ENCODE measurements around the gene CSPG5. TPM values are rescaled to one million over a fixed set of nuclear protein-coding genes. Genes with fewer than 3 reads are reported as not detected.

Gene CSPG5
- total RNA-seq = 1.1 and 1.7 TPM in 2 replicates

DNA sequence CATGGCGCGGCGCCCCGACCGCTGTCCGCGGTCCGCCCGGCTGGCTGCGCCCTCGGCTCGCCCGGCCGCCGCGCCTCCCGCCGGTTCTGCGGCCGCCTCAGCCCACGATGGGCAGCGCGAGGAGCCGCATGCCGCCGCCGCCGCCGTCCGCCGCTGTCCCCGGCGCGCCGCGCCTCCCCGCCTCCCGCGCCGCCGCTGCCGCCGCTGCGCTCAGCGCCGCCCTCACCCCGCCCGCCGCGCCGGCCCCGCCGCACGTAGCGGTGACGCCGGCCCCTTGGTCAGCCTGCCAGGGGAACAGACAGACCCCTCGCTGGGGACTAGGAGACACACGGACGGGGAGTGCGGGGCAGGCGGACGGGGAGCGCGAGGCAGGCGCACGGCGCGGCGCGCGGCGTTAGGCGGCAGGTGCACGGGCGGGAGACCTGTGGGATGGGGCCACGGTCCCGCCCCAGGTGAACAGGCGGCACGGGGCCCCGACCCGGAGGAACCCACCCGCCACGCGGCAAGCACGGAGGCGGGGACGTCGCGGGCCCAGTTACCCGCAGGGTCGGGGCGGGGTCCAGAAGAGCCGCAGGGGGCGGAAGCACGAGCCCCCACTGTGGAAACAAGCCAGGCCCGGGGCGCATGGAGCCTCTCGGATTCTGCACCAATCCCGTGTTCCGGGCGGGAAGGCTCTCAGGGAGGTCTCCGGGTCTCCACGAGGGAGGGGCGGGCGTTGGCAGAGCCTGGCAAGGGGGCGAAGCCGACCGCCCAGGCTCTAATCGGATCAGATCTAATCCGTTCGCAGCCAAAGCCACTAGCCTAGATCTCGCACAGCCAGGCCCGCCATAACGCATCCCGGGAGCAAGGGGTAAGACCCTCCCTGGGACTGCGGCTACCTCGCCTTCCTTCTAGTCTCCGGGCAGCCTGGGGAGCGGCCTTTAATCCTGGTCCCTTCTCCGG, at the start of gene CSPG5:
Gene CSPG5, minus strand, starts transcription at position 175 of the 942 bp plus-strand sequence. Its CDS starts 172 bp downstream, at position 3.
- no peaks in the 10 kb centered on the region for H3K4me1 Mint-ChIP-seq (ENCODE audit: low read depth)
- H3K36me3 Mint-ChIP-seq (ENCODE audit: low read depth) = no peaks in the 10 kb centered on the region
- no peak within 1 kb of the TSS for H3K27ac Mint-ChIP-seq
- intact Hi-C loops (cut with micrococcal nuclease) = no loop called here
- H3K9me3 Mint-ChIP-seq = no peaks in the 10 kb centered on the region
- peaks cover 31% of the 10 kb centered on the region for H3K27me3 Mint-ChIP-seq (ENCODE audit: low read depth)
- DNase-seq (ENCODE audit: low spot score) = peak; percentile 24
- peak within 1 kb of the TSS; percentile 67 for H3K4me3 Mint-ChIP-seq (ENCODE audit: low read depth)

DNA sequence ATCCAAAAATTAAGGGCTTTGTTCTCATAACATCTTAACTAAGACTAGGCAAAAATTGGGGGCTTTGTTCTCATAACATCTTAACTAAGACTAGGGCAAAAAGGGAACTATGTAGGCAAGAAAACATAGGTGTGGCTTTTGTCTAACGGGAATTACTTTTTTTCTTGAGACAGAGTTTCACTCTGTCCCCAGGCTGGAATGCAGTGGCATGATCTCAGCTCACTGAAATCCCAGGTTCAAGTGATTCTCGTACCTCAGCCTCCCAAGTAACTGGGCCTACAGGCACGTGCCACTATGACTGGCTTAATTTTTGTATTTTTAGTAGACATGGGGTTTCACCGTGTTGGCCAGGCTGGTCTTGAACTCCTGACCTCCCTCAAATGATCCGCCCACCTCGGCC, 49.8 kb upstream of the CSPG5 start:
- Mint-ChIP-seq H3K4me3 (ENCODE audit: low read depth) (no peak overlapping the region), H3K36me3 (ENCODE audit: low read depth) (peaks cover 64% of the 10 kb centered on the region), H3K27ac (no peak overlapping the region), H3K27me3 (ENCODE audit: low read depth) (no peaks in the 10 kb centered on the region), H3K4me1 (ENCODE audit: low read depth) (no peaks in the 10 kb centered on the region), H3K9me3 (no peaks in the 10 kb centered on the region)
- DNase-seq (ENCODE audit: low spot score) = no peak
- intact Hi-C loops (cut with micrococcal nuclease) = no loop called here

DNA sequence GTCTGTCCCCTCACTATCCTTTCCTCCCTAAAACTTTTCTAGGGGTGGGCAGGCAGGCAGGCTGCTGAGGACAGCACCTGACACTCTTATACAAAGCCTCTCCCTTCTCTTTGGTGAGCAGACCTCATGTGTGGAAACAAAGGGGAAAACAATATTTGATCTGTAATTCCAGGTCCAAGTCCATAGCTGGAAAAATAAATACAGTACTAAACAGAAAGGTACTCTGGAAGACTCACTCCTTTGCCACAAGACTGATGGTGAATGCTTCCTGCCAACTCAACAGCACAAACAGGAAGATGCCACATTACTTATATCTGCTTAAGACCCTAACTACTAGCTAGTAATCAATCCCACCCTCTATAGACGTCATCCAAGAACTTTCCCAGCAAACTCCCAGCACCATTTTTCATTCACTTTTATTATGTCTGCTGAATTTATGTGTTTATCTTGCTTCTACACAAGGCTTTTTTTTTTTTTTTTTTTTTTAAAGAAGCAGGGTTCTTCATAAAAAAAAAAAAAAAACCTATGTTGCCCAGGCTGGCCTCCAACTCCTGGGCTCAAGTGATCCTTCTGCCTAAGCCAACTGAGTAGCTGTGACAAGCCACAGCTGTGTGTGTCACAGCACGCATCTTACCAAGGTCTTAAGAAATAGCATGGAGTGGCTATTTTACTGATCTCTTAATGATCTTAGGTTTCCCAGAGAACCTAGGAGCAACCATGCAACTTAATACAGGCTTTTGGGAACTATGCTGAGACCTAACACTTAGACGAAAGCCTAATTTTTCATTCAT, 44.2 kb upstream of the CSPG5 start:
- H3K27me3 Mint-ChIP-seq (ENCODE audit: low read depth) = no peaks in the 10 kb centered on the region
- H3K4me1 Mint-ChIP-seq (ENCODE audit: low read depth) = peaks cover under 1% of the 10 kb centered on the region
- intact Hi-C loops (cut with micrococcal nuclease) = no loop called here
- DNase-seq (ENCODE audit: low spot score) = no peak
- peak overlapping the region; percentile 30 for H3K27ac Mint-ChIP-seq
- no peak overlapping the region for H3K4me3 Mint-ChIP-seq (ENCODE audit: low read depth)
- H3K9me3 Mint-ChIP-seq = no peaks in the 10 kb centered on the region
- H3K36me3 Mint-ChIP-seq (ENCODE audit: low read depth) = peaks cover 63% of the 10 kb centered on the region

GRCh38 chr3:47617086-47618010, 38.7 kb upstream of the CSPG5 start:
- Mint-ChIP-seq H3K27ac (no peak overlapping the region), H3K4me3 (ENCODE audit: low read depth) (no peak overlapping the region), H3K4me1 (ENCODE audit: low read depth) (peaks cover 3% of the 10 kb centered on the region), H3K9me3 (no peaks in the 10 kb centered on the region), H3K27me3 (ENCODE audit: low read depth) (no peaks in the 10 kb centered on the region), H3K36me3 (ENCODE audit: low read depth) (peaks cover 52% of the 10 kb centered on the region)
- no peak for DNase-seq (ENCODE audit: low spot score)
- intact Hi-C loops (cut with micrococcal nuclease) = no loop called here

DNA sequence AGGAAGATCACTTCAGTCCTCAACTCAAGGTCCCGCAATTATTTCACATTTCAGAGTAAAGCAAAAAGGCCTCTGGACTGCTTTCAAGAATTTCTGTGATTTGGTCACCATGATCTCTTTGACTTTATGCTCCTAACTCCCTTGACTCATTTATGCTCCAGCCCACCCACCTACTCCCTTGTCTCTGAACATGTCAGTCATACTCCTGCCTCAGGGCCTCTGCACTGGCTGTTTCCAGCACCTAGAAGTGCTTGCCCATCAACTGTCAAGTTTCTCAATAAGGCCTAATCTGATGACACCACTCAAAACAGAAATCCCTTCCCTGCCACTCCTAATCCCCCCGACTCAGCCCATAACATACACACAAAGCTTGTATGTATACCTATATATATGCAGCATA, 36.1 kb upstream of the CSPG5 start:
- DNase-seq (ENCODE audit: low spot score) = no peak
- Mint-ChIP-seq H3K4me1 (ENCODE audit: low read depth) (peaks cover 3% of the 10 kb centered on the region), H3K27me3 (ENCODE audit: low read depth) (no peaks in the 10 kb centered on the region), H3K4me3 (ENCODE audit: low read depth) (no peak overlapping the region), H3K9me3 (no peaks in the 10 kb centered on the region), H3K27ac (no peak overlapping the region), H3K36me3 (ENCODE audit: low read depth) (peaks cover 53% of the 10 kb centered on the region)
- intact Hi-C loops (cut with micrococcal nuclease) = no loop called here

GRCh38 chr3:47613722-47614121, 35.1 kb upstream of the CSPG5 start:
- Mint-ChIP-seq H3K4me1 (ENCODE audit: low read depth) (peaks cover 3% of the 10 kb centered on the region), H3K27me3 (ENCODE audit: low read depth) (no peaks in the 10 kb centered on the region), H3K4me3 (ENCODE audit: low read depth) (no peak overlapping the region), H3K9me3 (no peaks in the 10 kb centered on the region), H3K36me3 (ENCODE audit: low read depth) (peaks cover 51% of the 10 kb centered on the region), H3K27ac (no peak overlapping the region)
- intact Hi-C loops (cut with micrococcal nuclease) = no loop called here
- no peak for DNase-seq (ENCODE audit: low spot score)

GRCh38 chr3:47612879-47613278, 34.2 kb upstream of the CSPG5 start:
- no peaks in the 10 kb centered on the region for H3K27me3 Mint-ChIP-seq (ENCODE audit: low read depth)
- peaks cover 2% of the 10 kb centered on the region for H3K4me1 Mint-ChIP-seq (ENCODE audit: low read depth)
- intact Hi-C loops (cut with micrococcal nuclease) = no loop called here
- H3K4me3 Mint-ChIP-seq (ENCODE audit: low read depth) = no peak overlapping the region
- H3K36me3 Mint-ChIP-seq (ENCODE audit: low read depth) = peaks cover 50% of the 10 kb centered on the region
- H3K9me3 Mint-ChIP-seq = no peaks in the 10 kb centered on the region
- no peak for DNase-seq (ENCODE audit: low spot score)
- no peak overlapping the region for H3K27ac Mint-ChIP-seq

- Mint-ChIP-seq H3K9me3 (no peaks in the 10 kb centered on the region), H3K27me3 (ENCODE audit: low read depth) (no peaks in the 10 kb centered on the region), H3K27ac (peak overlapping the region; percentile 17), H3K4me3 (ENCODE audit: low read depth) (no peak overlapping the region), H3K4me1 (ENCODE audit: low read depth) (no peaks in the 10 kb centered on the region), H3K36me3 (ENCODE audit: low read depth) (peaks cover 47% of the 10 kb centered on the region)
- DNase-seq (ENCODE audit: low spot score) = no peak
- intact Hi-C loops (cut with micrococcal nuclease) = no loop called here
Observed at GRCh38 chr3:47612178-47612577, 33.5 kb upstream of the CSPG5 start.

DNA sequence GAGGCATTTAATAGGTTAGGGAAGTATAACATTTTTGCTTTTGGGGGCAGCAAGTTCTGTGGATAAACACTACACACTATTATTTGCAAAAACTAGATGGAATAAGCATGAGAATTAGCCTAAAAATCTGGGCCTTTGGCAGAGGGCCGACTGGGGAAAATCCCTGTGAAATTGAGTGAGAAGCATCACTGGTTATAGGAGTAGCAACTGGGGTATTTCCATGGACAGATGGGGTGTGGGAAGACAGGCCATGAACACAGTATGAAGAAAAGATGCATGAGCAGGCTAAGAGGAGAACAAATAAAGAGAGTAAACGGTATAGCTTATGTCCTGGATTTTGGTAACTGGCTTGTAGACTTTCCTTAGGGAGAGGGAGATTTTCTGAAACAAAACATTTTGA, 32.9 kb upstream of the CSPG5 start:
- peaks cover 44% of the 10 kb centered on the region for H3K36me3 Mint-ChIP-seq (ENCODE audit: low read depth)
- H3K4me3 Mint-ChIP-seq (ENCODE audit: low read depth) = no peak overlapping the region
- intact Hi-C loops (cut with micrococcal nuclease) = no loop called here
- no peaks in the 10 kb centered on the region for H3K9me3 Mint-ChIP-seq
- no peaks in the 10 kb centered on the region for H3K4me1 Mint-ChIP-seq (ENCODE audit: low read depth)
- no peaks in the 10 kb centered on the region for H3K27me3 Mint-ChIP-seq (ENCODE audit: low read depth)
- no peak for DNase-seq (ENCODE audit: low spot score)
- H3K27ac Mint-ChIP-seq = peak overlapping the region; percentile 17

DNA sequence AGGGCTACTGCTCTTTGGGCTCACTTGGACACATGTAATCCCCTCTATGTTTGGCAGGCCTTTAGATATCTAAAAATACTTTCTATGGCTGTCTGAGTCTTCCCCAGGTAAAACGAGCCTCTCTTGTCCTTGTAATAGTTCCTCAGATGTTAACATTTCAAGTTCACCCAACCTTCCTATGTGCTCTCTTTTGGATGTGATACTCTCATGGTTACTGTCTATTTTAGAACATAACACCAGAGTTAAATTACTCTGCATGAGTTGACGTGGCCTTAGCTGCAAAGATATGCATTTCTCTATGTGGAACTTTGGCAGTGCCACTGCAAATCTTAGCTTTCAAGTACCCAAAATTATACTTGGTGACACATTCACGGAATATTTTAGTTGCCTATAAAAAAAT, 31.9 kb upstream of the CSPG5 start:
- Mint-ChIP-seq H3K27ac (no peak overlapping the region), H3K4me3 (ENCODE audit: low read depth) (no peak overlapping the region), H3K9me3 (no peaks in the 10 kb centered on the region), H3K27me3 (ENCODE audit: low read depth) (no peaks in the 10 kb centered on the region), H3K4me1 (ENCODE audit: low read depth) (no peaks in the 10 kb centered on the region), H3K36me3 (ENCODE audit: low read depth) (peaks cover 48% of the 10 kb centered on the region)
- intact Hi-C loops (cut with micrococcal nuclease) = no loop called here
- DNase-seq (ENCODE audit: low spot score) = no peak

- Mint-ChIP-seq H3K27me3 (ENCODE audit: low read depth) (no peaks in the 10 kb centered on the region), H3K36me3 (ENCODE audit: low read depth) (peaks cover 65% of the 10 kb centered on the region), H3K27ac (no peak overlapping the region), H3K4me1 (ENCODE audit: low read depth) (no peaks in the 10 kb centered on the region), H3K4me3 (ENCODE audit: low read depth) (no peak overlapping the region), H3K9me3 (no peaks in the 10 kb centered on the region)
- intact Hi-C loops (cut with micrococcal nuclease) = no loop called here
- DNase-seq (ENCODE audit: low spot score) = no peak
Observed at GRCh38 chr3:47607335-47607734, 28.7 kb upstream of the CSPG5 start.

DNA sequence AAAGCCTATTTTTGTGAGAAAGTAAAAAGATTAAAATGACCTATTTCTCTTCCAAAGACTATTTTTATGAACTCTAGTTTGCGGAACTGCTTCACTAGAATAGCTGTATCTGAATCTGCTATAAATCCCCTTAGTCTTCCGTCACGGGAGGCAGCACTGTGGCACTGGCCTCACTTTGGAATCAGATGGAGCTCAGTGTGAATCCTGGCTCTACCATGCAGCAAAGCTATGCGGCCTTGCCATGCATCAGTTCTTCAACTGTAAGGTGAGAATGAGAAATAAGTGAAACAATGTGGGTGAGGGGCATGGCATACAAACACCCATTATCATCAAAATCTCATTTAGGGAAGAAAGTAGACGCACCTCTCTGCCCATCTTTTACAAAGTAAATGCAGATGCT, 27.5 kb upstream of the CSPG5 start:
- intact Hi-C loops (cut with micrococcal nuclease) = no loop called here
- no peak overlapping the region for H3K27ac Mint-ChIP-seq
- peaks cover 59% of the 10 kb centered on the region for H3K36me3 Mint-ChIP-seq (ENCODE audit: low read depth)

More for the DNA sequence above, 27.5 kb upstream of the CSPG5 start:
- Mint-ChIP-seq H3K9me3 (no peaks in the 10 kb centered on the region), H3K4me3 (ENCODE audit: low read depth) (no peak overlapping the region), H3K27me3 (ENCODE audit: low read depth) (no peaks in the 10 kb centered on the region), H3K4me1 (ENCODE audit: low read depth) (no peaks in the 10 kb centered on the region)
- DNase-seq (ENCODE audit: low spot score) = no peak

Data from activated T-helper 2 cell treated with anti-CD3 and anti-CD28 coated beads, Interferon-gamma antibody, Interleukin-2, Interleukin-4, amounts not matched to agents 10 μg/mL and 5 μg/mL and 100 μg/mL, durations not matched to agents 14 hours and 24 hours and 36 hours (primary cell).